IPS-11a (cell line): ENCODE measurements around the gene GUK1.
A peak's percentile ranks its signal among the peaks of the same experiment; 100 is the strongest.
"Not testable (repeated sequence)": the region's sequence is repeated elsewhere in the genome, so short reads cannot be mapped to it uniquely, and the experiment has no call there.

Experiments used
- H3K4me3 ChIP-seq: one replicate; pipeline ENCODE4 v1.5.1; 2013; ENCODE audit warnings: low read depth, low read length, control low read depth

Gene GUK1

GRCh38 chr1:228104526-228105269 lies 35.4 kb upstream of the GUK1 start:
- no peak overlapping the region for H3K4me3 ChIP-seq

GRCh38 chr1:228105270-228105995 lies 34.6 kb upstream of the GUK1 start:
- H3K4me3 ChIP-seq = no peak overlapping the region

DNA sequence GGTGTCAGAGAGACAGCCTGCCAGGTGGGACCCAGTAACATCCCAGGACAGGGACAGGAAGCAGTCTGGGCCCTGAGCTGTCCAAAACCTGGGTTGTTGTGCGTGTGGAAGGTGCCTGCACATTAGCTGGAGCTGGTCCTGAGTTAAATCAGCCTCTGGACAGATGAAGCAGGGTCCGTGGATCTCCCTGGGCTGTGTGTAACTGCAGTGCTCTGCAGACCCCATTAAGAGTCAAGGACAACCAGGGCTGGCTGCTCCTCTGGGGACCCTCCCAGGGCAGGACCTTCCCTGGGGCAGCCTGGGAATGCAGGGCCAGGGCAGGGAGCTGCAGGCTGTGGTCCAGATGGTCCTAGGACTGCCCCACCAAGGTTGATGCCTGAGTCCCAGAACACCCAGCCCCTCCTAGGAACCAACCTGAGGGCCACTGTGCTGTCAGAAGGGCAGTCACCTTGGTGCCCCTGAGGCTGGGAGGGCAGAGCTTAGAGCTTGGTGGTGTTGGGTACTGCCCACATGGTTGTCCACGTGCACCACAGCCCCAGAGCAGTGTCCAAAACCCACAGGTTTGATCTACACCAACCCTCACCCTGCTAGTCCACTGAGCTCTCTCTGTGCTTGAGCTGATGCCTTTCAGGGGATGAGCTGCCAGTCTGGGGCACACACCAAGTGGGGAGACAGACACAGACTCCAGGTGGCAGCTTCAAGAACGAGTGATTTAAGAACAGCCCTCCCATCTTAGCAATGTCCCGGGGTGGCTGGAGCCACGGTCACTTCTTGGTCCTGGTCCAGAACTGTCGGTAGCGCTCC lies 33.9 kb upstream of the GUK1 start:
- no peak overlapping the region for H3K4me3 ChIP-seq

- H3K4me3 ChIP-seq = no peak overlapping the region
Measured at GRCh38 chr1:228106800-228107054, 33.4 kb upstream of the GUK1 start.

DNA sequence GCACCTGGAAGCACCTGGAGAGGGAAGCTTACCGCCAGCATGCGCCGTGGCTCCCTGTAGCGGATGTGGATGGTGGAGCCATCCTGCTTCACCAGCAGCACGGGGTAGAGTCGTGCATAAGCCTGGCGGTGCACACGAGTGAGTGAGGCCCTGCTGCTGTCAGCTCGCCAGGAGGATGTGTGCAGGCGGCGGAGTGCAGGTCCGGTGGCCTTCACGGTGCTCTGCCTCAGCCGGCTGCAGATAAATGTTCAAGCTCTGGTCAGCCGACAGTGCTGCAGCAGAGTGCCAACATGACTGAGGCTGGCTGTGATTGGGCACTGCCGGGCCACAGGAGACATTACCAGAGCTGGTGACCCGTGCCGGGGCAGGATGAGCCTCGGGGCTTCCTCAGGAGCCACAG lies 32.4 kb upstream of the GUK1 start:
- no peak overlapping the region for H3K4me3 ChIP-seq

DNA sequence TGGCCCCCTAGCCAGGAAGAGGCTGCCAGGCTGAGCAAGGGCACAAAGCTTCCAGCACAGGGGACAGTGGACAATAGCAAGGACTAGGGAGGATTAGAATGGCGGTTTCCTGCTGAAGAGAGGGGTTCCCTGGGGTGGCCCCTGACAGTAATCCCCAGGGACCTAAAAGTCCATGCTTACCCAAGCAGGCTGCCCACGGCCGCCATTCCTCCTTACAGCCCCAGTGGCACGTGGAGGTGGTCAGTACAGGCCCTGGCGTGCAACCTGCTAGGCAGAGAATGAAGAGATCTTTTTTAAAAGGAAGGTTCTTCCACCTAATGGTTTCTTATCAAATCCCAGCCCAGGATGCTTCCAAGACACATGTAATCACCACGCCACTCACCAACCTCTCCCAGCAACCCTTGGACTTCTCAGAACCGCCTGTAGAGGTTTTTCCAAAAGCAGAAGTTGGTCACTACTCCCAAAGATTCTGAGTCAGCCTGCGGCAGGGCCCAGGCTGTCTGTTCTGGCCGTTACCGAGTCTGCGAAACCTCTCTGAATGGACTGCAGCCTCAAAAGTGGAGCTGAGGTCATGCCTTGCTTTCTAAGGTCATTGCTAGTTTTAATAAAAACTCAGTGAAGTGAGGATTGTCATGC lies 31.9 kb upstream of the GUK1 start:
- peak overlapping the region; percentile 97 for H3K4me3 ChIP-seq

- H3K4me3 ChIP-seq = peak overlapping the region; percentile 97
Measured at GRCh38 chr1:228108742-228109072, 31.4 kb upstream of the GUK1 start.

GRCh38 chr1:228109073-228109961 lies 30.8 kb upstream of the GUK1 start, which contains the start of gene MRPL55:
Gene MRPL55, minus strand, starts transcription at chr1:228109299. Its CDS starts 1,039 bp downstream, at chr1:228108260.
- peak within 1 kb of the TSS; percentile 97 for H3K4me3 ChIP-seq

GRCh38 chr1:228109962-228110488 lies 30.1 kb upstream of the GUK1 start:
- peak overlapping the region; percentile 97 for H3K4me3 ChIP-seq

GRCh38 chr1:228110556-228110955 lies 29.5 kb upstream of the GUK1 start:
- H3K4me3 ChIP-seq = no peak overlapping the region

DNA sequence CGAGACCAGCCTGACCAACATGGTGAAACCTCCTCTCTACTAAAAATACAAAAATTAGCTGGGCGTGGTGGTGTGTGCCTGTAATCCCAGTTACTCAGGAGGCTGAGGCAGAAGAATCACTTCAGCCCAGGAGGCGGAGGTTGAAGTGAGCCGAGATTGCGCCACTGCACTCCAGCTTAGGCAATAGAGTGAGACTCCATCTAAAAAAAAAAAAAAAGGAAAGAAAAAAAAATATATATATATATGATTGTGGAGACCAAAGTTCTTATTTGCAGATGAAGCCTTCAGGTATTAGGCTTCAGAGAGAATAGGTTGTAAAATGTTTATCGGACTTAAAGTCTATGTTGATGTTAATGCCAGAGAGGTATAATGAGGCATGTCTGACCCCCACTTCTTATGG lies 28.8 kb upstream of the GUK1 start:
- not testable (repeated sequence) for H3K4me3 ChIP-seq

- H3K4me3 ChIP-seq = no peak overlapping the region
Measured at GRCh38 chr1:228112167-228112566, 27.9 kb upstream of the GUK1 start.

- no peak overlapping the region for H3K4me3 ChIP-seq
Measured at GRCh38 chr1:228112617-228113016, 27.5 kb upstream of the GUK1 start.

DNA sequence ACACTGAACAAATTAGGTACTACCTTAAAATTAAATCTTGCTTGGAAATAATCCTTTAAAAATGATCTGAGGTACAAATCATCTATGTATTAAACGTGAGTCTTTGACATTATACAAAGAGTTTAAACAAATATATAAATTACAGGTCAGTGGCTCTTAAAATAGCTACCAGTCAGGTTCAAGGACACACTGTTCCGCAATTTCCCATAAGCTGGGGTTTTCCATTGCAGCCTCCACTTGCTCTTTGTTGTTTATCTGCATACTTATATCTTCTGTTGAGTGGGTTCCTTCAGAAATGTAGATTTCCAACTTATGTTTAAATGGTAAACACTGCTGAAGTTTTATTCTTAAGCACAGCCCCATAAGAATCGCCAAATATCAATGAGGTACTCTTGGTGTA lies 25.3 kb upstream of the GUK1 start:
- H3K4me3 ChIP-seq = no peak overlapping the region

- H3K4me3 ChIP-seq = no peak overlapping the region
Measured at GRCh38 chr1:228117335-228117734, 22.7 kb upstream of the GUK1 start.

GRCh38 chr1:228118040-228118439 lies 22.0 kb upstream of the GUK1 start:
- no peak overlapping the region for H3K4me3 ChIP-seq

DNA sequence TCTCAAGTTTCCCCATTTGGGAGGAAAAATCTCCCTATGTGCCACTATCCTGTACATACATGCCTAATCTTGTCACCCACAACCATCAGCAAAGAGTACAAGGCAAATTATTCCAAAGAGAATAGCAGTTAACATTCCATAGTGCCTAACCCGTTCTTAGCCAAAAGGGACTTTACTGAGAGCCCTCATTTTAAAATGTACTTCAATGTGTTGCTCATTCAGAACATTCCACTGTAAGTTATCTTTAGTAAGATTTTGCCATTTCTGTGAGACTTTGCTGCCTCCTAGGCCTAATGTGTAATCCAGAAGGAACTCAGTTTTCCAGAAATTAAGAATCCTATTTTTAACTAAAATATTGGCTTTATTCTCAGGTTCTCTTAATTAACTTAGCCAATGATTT lies 19.7 kb upstream of the GUK1 start:
- no peak overlapping the region for H3K4me3 ChIP-seq

DNA sequence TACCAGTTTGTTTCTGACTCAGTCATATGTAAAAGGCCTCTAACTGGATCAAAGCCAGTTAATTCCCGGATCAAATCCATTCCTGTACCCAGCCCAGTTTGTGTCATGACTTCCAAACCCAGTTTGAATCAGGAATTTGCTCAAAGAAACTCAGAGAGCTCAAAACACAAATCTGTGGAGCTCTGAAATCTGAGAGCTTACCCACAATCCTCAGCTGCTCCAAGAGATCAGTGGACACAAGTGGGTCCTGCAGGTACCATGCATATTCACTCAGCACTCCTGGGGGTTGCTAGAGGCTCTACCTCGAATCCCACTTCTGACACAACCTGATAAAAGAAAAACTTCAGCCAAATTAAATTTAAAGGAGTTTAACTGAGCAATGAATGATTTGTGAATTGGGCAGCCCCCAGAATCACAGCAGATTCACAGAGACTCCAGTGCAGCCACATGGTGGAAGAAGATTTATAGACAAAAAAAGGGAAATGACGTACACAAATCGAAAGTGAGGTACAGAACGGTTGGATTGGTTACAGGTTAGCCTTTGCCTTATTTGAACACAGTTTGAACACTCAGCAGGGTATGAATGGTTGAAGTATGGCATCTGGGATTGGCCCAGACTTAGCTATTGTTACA lies 19.1 kb upstream of the GUK1 start:
- no peak overlapping the region for H3K4me3 ChIP-seq

GRCh38 chr1:228122921-228123441 lies 17.1 kb upstream of the GUK1 start:
- no peak overlapping the region for H3K4me3 ChIP-seq

GRCh38 chr1:228123505-228123904 lies 16.6 kb upstream of the GUK1 start:
- no peak overlapping the region for H3K4me3 ChIP-seq
